Measurements from ENCODE around the gene NHS.

The NHS gene

GRCh38 chrX:17581641-17582040, 206.6 kb downstream of the NHS start:
- TF ChIP-seq POLR2AphosphoS5 (IDR thresholded peaks at IDR 0.05; ENCODE audit: low read depth, low read length) (no peak), FOXP2 (optimal IDR thresholded peaks at IDR 0.05; ENCODE audit: borderline replicate concordance, extremely low read depth, extremely low read length, insufficient read depth) (no peak), TAF1 (IDR thresholded peaks at IDR 0.05; ENCODE audit: borderline replicate concordance, insufficient read depth, low read length) (no peak), SIN3A (IDR thresholded peaks at IDR 0.05; ENCODE audit: borderline replicate concordance, insufficient read depth, low read length) (no peak), REST (IDR thresholded peaks at IDR 0.05; ENCODE audit: insufficient read depth in 1 of 2, low read depth in 2 of 2, low read length in 2 of 2) (no peak)

GRCh38 chrX:17584248-17584681, 209.3 kb downstream of the NHS start:
- TF ChIP-seq FOXP2 (optimal IDR thresholded peaks at IDR 0.05; ENCODE audit: borderline replicate concordance, extremely low read depth, extremely low read length, insufficient read depth) (no peak), TAF1 (IDR thresholded peaks at IDR 0.05; ENCODE audit: borderline replicate concordance, insufficient read depth, low read length) (no peak), SIN3A (IDR thresholded peaks at IDR 0.05; ENCODE audit: borderline replicate concordance, insufficient read depth, low read length) (no peak), POLR2AphosphoS5 (IDR thresholded peaks at IDR 0.05; ENCODE audit: low read depth, low read length) (no peak), REST (IDR thresholded peaks at IDR 0.05; ENCODE audit: insufficient read depth in 1 of 2, low read depth in 2 of 2, low read length in 2 of 2) (no peak)

GRCh38 chrX:17585006-17585405, 210.0 kb downstream of the NHS start:
- TF ChIP-seq TAF1 (IDR thresholded peaks at IDR 0.05; ENCODE audit: borderline replicate concordance, insufficient read depth, low read length) = no peak
- no peak for TF ChIP-seq REST (IDR thresholded peaks at IDR 0.05; ENCODE audit: insufficient read depth in 1 of 2, low read depth in 2 of 2, low read length in 2 of 2)
- no peak for TF ChIP-seq FOXP2 (optimal IDR thresholded peaks at IDR 0.05; ENCODE audit: borderline replicate concordance, extremely low read depth, extremely low read length, insufficient read depth)

- TF ChIP-seq TAF1 (IDR thresholded peaks at IDR 0.05; ENCODE audit: borderline replicate concordance, insufficient read depth, low read length) (no peak), SIN3A (IDR thresholded peaks at IDR 0.05; ENCODE audit: borderline replicate concordance, insufficient read depth, low read length) (no peak), REST (IDR thresholded peaks at IDR 0.05; ENCODE audit: insufficient read depth in 1 of 2, low read depth in 2 of 2, low read length in 2 of 2) (no peak), FOXP2 (optimal IDR thresholded peaks at IDR 0.05; ENCODE audit: borderline replicate concordance, extremely low read depth, extremely low read length, insufficient read depth) (no peak), POLR2AphosphoS5 (IDR thresholded peaks at IDR 0.05; ENCODE audit: low read depth, low read length) (no peak)
Observed at GRCh38 chrX:17587366-17587765, 212.4 kb downstream of the NHS start.

- no peak for TF ChIP-seq POLR2AphosphoS5 (IDR thresholded peaks at IDR 0.05; ENCODE audit: low read depth, low read length)
Observed at GRCh38 chrX:17588303-17588702, 213.3 kb downstream of the NHS start.

All from PFSK-1 (cell line).